ENCODE data around the gene FOXK2.

DNA sequence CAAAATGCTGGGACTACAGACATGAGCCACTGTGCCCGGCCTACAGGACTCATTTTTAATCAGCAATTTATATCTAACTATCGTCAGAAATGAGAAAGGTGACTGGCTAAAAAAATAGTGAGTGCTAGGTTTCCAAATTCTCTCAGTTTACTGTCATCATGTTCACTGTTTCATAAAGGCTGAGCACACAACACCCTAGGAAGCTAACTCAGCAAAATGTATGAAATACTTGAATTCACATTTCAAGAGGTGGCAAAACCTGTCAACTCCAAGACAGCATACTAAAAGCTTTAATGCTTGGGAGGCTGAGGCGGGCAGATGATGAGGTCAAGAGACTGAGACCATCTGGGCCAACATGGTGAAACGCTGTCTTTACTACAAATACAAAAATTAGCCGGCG, 112.0 kb downstream of the FOXK2 start:
- no peak for TF ChIP-seq POLR2A (IDR thresholded peaks at IDR 0.05; ENCODE audit: low read depth, low read length)
- TF ChIP-seq, protein P1, sequence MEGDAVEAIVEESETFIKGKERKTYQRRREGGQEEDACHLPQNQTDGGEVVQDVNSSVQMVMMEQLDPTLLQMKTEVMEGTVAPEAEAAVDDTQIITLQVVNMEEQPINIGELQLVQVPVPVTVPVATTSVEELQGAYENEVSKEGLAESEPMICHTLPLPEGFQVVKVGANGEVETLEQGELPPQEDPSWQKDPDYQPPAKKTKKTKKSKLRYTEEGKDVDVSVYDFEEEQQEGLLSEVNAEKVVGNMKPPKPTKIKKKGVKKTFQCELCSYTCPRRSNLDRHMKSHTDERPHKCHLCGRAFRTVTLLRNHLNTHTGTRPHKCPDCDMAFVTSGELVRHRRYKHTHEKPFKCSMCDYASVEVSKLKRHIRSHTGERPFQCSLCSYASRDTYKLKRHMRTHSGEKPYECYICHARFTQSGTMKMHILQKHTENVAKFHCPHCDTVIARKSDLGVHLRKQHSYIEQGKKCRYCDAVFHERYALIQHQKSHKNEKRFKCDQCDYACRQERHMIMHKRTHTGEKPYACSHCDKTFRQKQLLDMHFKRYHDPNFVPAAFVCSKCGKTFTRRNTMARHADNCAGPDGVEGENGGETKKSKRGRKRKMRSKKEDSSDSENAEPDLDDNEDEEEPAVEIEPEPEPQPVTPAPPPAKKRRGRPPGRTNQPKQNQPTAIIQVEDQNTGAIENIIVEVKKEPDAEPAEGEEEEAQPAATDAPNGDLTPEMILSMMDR (IDR thresholded peaks at IDR 0.05; ENCODE audit: extremely low read depth in 1 of 2, insufficient read depth in 1 of 2, low read depth in 1 of 2, low read length in 2 of 2), result no peak

Measured in endothelial cell of umbilical vein (primary cell).